GM21526 (cell line): ENCODE measurements around the gene GPC1.

Experiments
- ATAC-seq: cut with Tn5 transposase; IDR thresholded peaks from one replicate; pipeline ENCODE4 v1.9.1; 2021; ENCODE audit warnings: moderate library complexity; ENCODE audit not compliant: unreplicated experiment, low FRiP score

GPC1 gene

GRCh38 chr2:240396623-240397541 lies 38.6 kb upstream of the GPC1 start:
- no peak for ATAC-seq

DNA sequence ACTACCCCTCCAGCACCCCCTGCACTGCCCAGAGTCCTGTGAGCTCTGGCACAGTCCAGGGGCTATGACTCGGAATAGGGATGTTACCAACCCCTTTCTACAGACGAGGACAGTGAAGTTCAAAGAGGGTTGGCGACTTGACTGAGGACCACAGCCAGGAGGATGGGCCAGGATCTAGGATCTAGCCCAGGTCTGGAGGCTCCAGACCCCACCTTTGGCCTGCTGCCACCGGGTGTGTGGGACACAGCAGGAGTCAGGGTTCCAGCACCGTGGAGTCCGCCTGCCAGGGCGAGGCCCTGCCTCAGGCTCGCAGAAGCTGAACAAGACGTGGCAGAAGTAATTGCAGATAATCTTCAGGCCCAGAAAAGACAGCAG lies 37.9 kb upstream of the GPC1 start:
- ATAC-seq, result no peak

DNA sequence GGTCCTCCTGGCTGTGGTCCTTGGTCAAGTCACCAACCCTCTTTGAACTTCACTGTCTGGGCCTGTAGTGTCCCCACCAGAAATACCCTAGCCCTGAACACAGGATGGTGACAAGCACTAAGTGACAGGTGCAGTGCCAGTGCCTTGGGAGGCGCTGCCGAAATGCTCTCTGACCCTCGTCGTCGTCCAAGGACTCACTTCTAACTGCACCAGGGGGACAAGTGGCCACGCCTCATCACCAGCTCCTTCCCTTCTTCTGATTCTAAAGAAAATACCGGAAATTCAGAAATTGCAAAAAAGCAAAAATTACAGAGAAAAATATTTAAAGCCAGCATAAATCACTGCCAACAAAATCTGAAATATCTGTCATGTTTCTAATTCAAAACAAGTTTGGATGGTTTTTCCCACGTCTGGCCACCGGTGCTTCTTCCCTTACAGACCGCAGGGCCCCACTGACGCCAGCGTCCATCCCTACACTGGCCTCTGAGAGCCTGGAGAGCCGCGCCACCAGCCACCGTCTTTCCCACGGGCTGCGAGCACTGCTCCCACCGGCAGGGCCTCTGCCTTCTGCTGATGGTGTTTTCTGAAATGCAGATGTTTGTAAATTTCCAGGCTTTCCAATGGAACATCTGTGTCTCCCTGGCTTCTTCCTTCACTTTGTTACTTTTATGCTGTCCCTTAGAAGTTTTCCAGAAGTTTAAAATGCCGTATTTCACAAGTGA lies 37.4 kb upstream of the GPC1 start:
- no peak for ATAC-seq

DNA sequence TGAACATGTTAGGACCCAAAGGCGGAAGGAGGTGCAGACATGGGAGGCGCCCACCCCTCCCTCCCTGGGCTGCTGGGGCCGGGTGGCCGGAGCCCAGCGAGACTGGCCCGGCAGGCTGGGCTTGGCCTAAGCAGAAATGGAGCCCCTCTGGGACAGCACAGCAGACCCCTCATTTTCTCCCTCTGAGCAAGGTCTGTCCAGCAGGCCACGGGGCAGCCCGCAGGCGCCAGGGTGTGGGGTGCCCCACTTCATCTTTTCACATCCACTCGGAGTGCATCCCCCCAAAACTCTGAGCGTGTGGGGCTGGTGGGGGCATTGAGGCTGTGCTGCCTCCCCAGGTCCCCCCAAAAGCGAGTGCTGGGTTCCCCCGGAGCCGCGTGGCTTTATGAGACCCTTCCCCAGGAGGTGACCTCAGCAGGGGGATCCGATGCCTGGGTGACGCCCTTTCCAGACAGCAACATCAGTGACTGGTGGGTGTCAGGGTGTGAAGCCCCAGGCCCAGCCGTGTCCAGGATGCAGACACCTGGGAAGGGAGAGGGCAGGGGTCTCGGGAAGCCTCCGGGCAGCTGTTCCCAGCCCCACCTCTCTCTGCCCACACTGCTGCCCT lies 36.7 kb upstream of the GPC1 start:
- no peak for ATAC-seq

GRCh38 chr2:240399419-240400324 lies 35.8 kb upstream of the GPC1 start:
- no peak for ATAC-seq

GRCh38 chr2:240400371-240401161 lies 34.9 kb upstream of the GPC1 start:
- no peak for ATAC-seq

DNA sequence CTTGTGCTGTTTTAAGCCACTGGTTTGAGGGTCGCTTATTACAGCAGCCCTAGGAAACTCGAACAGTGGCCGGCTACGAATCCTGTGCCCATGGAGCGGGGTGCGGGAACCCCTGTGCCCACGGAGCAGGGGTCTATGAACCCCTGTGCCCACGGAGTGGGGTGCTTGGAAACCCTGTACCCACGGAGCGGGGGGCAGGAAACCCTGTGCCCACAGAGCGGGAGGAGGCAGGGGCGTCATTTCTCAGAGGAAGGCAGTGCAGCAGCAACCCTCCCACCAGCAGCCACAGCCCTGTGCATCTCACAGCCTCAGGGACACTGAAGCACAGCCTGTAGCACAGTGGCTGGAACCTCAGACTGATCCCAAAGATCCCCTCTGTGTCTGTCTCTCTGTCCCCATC lies 34.2 kb upstream of the GPC1 start:
- ATAC-seq, result no peak

- ATAC-seq, result no peak
These were observed 33.5 kb upstream of the GPC1 start for GRCh38 chr2:240401781-240402551.

- ATAC-seq, result no peak
These were observed 32.7 kb upstream of the GPC1 start for GRCh38 chr2:240402566-240403272.

- ATAC-seq, result no peak
These were observed 31.9 kb upstream of the GPC1 start for GRCh38 chr2:240403396-240404104.

DNA sequence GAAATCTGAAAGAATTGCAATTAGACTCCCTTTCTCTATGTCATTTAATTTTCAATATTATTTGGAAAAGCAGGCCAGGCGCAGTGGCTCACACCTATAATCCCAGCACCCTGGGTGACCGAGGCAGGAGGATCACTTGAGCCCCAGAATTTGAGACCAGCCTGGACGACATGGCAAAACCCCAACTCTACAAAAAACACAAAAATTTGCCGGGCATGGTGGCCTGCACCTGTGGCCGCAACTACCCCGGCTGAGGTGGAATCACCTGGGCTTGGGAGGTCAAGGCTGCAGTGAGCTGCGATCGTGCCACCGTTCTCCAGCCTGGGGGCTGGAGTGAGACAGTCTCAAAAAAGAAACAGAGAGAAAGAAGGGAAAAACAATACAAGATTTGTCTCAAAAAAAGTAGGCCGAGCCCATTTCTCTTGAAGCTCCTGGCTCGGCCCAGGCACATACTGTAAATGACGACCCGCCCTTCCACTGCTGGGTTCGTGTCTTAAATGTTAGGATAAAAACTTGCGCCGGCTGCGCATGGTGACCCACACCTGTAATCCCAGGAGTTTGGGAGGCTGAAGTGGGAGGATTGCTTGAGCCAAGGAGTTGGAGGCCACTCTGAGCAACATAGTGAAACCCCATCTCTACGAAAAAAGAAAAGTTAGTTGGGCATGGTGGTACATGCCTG lies 31.1 kb upstream of the GPC1 start:
- no peak for ATAC-seq

GRCh38 chr2:240405133-240405532 lies 30.3 kb upstream of the GPC1 start:
- no peak for ATAC-seq

GRCh38 chr2:240405684-240406313 lies 29.7 kb upstream of the GPC1 start:
- ATAC-seq, result no peak

DNA sequence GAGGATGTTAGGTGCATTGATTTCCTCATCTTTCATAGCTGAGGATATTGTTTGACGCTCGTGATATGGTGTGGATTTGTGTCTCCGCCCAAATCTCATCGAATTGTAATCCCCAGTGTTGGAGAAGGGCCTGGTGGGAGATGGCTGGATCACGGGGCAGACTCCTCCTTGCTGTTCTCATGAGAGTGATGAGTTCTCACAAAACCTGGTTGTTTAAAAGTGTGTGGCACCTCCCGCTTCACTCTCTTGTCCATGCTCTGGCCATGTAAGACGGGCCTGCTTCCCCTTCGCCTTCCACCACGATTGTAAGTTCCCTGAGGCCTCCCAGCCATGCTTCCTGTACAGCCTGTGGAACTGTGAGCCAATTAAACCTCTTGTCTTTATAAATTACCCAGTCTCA lies 28.4 kb upstream of the GPC1 start:
- no peak for ATAC-seq

GRCh38 chr2:240410004-240410403 lies 25.5 kb upstream of the GPC1 start:
- ATAC-seq, result no peak

DNA sequence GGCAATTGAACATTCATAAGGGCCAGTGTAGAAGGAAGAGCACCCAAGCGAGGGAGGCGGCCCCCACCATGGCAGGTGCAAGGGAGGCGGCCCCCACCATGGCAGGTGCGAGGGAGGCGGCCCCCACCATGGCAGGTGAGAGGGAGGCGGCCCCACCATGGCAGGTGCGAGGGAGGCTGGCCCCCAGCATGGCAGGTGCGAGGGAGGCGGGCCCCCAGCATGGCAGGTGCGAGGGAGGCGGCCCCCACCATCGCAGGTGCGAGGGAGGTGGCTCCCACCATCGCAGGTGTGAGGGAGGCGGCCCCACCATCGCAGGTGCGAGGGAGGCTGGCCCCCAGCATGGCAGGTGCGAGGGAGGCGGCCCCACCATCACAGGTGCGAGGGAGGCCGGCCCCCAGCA lies 24.7 kb upstream of the GPC1 start:
- ATAC-seq, result no peak
